Measurements from ENCODE around the gene ARHGEF1.
A peak's percentile ranks its signal among the peaks of the same experiment; 100 is the strongest.

Gene ARHGEF1

GRCh38 chr19:41893899-41894298 is 10.9 kb downstream of the ARHGEF1 start:
- H3K27ac ChIP-seq: no peak overlapping the region
- TF ChIP-seq ZFX (IDR thresholded peaks at IDR 0.05; ENCODE audit: borderline replicate concordance) (no peak), CTCF (IDR thresholded peaks at IDR 0.05) (no peak)

GRCh38 chr19:41894350-41894749 is 11.4 kb downstream of the ARHGEF1 start:
- no peak overlapping the region for H3K27ac ChIP-seq
- no peak for TF ChIP-seq ZFX (IDR thresholded peaks at IDR 0.05; ENCODE audit: borderline replicate concordance)
- TF ChIP-seq CTCF (IDR thresholded peaks at IDR 0.05): no peak

GRCh38 chr19:41895745-41896580 is 13.0 kb downstream of the ARHGEF1 start:
- no peak overlapping the region for H3K27ac ChIP-seq
- TF ChIP-seq ZFX (IDR thresholded peaks at IDR 0.05; ENCODE audit: borderline replicate concordance) (no peak), CTCF (IDR thresholded peaks at IDR 0.05) (peak; percentile 27; the same call in 1 of the 2 replicates)

- no peak overlapping the region for H3K27ac ChIP-seq
- TF ChIP-seq ZFX (IDR thresholded peaks at IDR 0.05; ENCODE audit: borderline replicate concordance) (no peak), CTCF (IDR thresholded peaks at IDR 0.05) (no peak)
These were observed 13.6 kb downstream of the ARHGEF1 start for GRCh38 chr19:41896581-41896942.

- no peak overlapping the region for H3K27ac ChIP-seq
- TF ChIP-seq ZFX (IDR thresholded peaks at IDR 0.05; ENCODE audit: borderline replicate concordance) (no peak), CTCF (IDR thresholded peaks at IDR 0.05) (no peak)
These were observed 14.2 kb downstream of the ARHGEF1 start for GRCh38 chr19:41897181-41897580.

GRCh38 chr19:41897820-41898219 is 14.8 kb downstream of the ARHGEF1 start:
- H3K27ac ChIP-seq: no peak overlapping the region
- TF ChIP-seq CTCF (IDR thresholded peaks at IDR 0.05): no peak
- no peak for TF ChIP-seq ZFX (IDR thresholded peaks at IDR 0.05; ENCODE audit: borderline replicate concordance)

GRCh38 chr19:41898235-41898634 is 15.3 kb downstream of the ARHGEF1 start:
- no peak overlapping the region for H3K27ac ChIP-seq
- TF ChIP-seq CTCF (IDR thresholded peaks at IDR 0.05) (no peak), ZFX (IDR thresholded peaks at IDR 0.05; ENCODE audit: borderline replicate concordance) (no peak)
